ENCODE measurements around the gene MTFR1L. TPM values are rescaled to one million over a fixed set of nuclear protein-coding genes. Genes with fewer than 3 reads are reported as not detected.

MTFR1L gene
- total RNA-seq, 1 experiment from 2014 or later: 32.5 TPM

DNA sequence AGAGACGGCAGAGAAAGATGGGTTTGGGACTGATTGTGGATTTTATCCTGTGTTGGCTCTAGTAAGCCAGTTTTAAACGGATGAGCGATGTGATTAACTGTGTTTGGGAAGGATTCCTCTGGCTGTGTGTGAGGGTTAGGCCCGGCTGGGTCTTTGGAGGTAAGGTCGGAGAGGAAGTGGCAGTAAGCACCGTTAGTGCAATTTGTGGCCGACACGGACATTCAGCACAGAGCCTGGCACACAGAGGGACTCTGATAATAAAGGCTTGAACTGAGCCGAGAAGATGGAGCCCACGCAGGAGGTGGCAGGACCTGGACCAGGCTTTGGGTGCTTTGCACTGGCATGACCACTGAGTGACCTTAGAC lies 1.3 kb downstream of the MTFR1L start:
- no CpG with 5 or more reads among the region's 10 CpGs for WGBS (ENCODE audit: extremely low coverage, insufficient read length, low lambda C conversion rate)
- H3K18ac ChIP-seq (ENCODE audit: insufficient read length, low read depth, low read length): no peak overlapping the region
- Mint-ChIP-seq H3K4me1 (peaks cover 32% of the 10 kb centered on the region in 2 experiments), H3K27ac (peak overlapping the region in 1 of 3 experiments; percentile 74; a peak in 2 of 7 replicates), H3K36me3 (ENCODE audit: insufficient read depth in 1 of 3, low read depth in 3 of 3) (peaks cover 0 to 5% (median 0%) of the 10 kb centered on the region in 3 experiments; a peak in 4 of 7 replicates), H3K27me3 (ENCODE audit: low read depth) (peaks cover 13% of the 10 kb centered on the region), H3K4me3 (peak overlapping the region; percentile 90 to 95), H3K9me3 (no peaks in the 10 kb centered on the region)
- H4K5ac ChIP-seq (ENCODE audit: insufficient read length, low read depth, low read length): no peak overlapping the region
- no peaks in the 10 kb centered on the region for H3K9me3 ChIP-seq (ENCODE audit: control insufficient read depth, low read depth, low read length)
- H2BK20ac ChIP-seq (ENCODE audit: low read depth, low read length, poor library complexity, severe bottlenecking): no peak overlapping the region
- H2BK5ac ChIP-seq (ENCODE audit: insufficient read length, low read length): no peak overlapping the region
- H3K79me1 ChIP-seq (ENCODE audit: insufficient read depth, low read depth, low read length, poor library complexity, severe bottlenecking): no peaks in the 10 kb centered on the region
- H3K27me3 ChIP-seq (ENCODE audit: insufficient read depth, low read length): no peaks in the 10 kb centered on the region
- no peak for DNase-seq
- H3K23me2 ChIP-seq (ENCODE audit: insufficient read length, low read depth, low read length, poor library complexity, severe bottlenecking): peaks cover 11% of the 10 kb centered on the region
- no peaks in the 10 kb centered on the region; the same call in 1 of the 2 replicates for H3K79me2 ChIP-seq (ENCODE audit: insufficient read depth, low read length)
- peak overlapping the region; percentile 69 for H3K4me2 ChIP-seq (ENCODE audit: insufficient read depth, insufficient read length, low read length)
- H2BK120ac ChIP-seq (ENCODE audit: low read depth, low read length, poor library complexity, severe bottlenecking): no peak overlapping the region
- H2BK12ac ChIP-seq (ENCODE audit: insufficient read length, low read depth, low read length): no peak overlapping the region
- H4K8ac ChIP-seq (replicated peaks; ENCODE audit: insufficient read length, low read depth, low read length): no peak overlapping the region
- peaks cover 3% of the 10 kb centered on the region for H4K20me1 ChIP-seq (ENCODE audit: control insufficient read depth, insufficient read depth, insufficient read length)
- H3K4ac ChIP-seq (ENCODE audit: low read depth, low read length): no peak overlapping the region
- no peak overlapping the region for H3K56ac ChIP-seq (ENCODE audit: insufficient read length, low read depth, low read length)
- no peak overlapping the region for H3K23ac ChIP-seq (ENCODE audit: insufficient read length, low read depth, low read length)
- H2AK5ac ChIP-seq (ENCODE audit: insufficient read length, low read length): no peak overlapping the region
- TF ChIP-seq CTCF (conservative IDR thresholded peaks at IDR 0.05): no peak
- peak overlapping the region; percentile 52 for H3K9ac ChIP-seq (ENCODE audit: extremely low read depth, insufficient read length, low read length)
- H2BK15ac ChIP-seq (ENCODE audit: low read depth, low read length): no peak overlapping the region
- H3K4me1 ChIP-seq (ENCODE audit: insufficient read depth, low read length): peaks cover 4% of the 10 kb centered on the region; the same call in 1 of the 2 replicates
- no peak overlapping the region for H3K27ac ChIP-seq (ENCODE audit: insufficient read length, low read depth, low read length)
- no peak overlapping the region for H3T11ph ChIP-seq (ENCODE audit: low read length)
- no peak overlapping the region for H2AFZ ChIP-seq (ENCODE audit: low read length)
- no peak overlapping the region for H4K91ac ChIP-seq (ENCODE audit: insufficient read length, low read depth, low read length)
- H3K14ac ChIP-seq (ENCODE audit: insufficient read depth, low read length): no peak overlapping the region
